ENCODE measurements around the gene WASHC4. TPM values are rescaled to one million over a fixed set of nuclear protein-coding genes. Genes with fewer than 3 reads are reported as not detected.

The WASHC4 gene
- total and polyA plus RNA-seq, 4 donors = 11.5 to 59.1 (median 32.6) TPM

GRCh38 chr12:105164068-105164467, 56.5 kb downstream of the WASHC4 start:
- H3K36me3 ChIP-seq (ENCODE audit: control insufficient read depth in 4 of 4, insufficient read depth in 3 of 4, low read depth in 1 of 4, low read length in 3 of 4) = peaks cover 6 to 54% (median 54%) of the 10 kb centered on the region in 4 donors
- no peak overlapping the region for H3K9ac ChIP-seq (ENCODE audit: low read depth in 1 of 2, low read length in 2 of 2)
- 93% methylated on average over 2 of the region's 2 CpGs for WGBS
- H3K9me3 ChIP-seq (ENCODE audit: control insufficient read depth in 4 of 4, low read length in 3 of 4) = no peaks in the 10 kb centered on the region
- no peaks in the 10 kb centered on the region for H3K27me3 ChIP-seq (ENCODE audit: control insufficient read depth in 4 of 4, insufficient read depth in 4 of 4, low read length in 3 of 4)
- DNase-seq (ENCODE audit: low spot score) = no peak
- no peak for TF ChIP-seq YY1 (IDR thresholded peaks at IDR 0.05)
- TF ChIP-seq RAD21 (IDR thresholded peaks at IDR 0.05) = no peak
- TF ChIP-seq, protein P1, sequence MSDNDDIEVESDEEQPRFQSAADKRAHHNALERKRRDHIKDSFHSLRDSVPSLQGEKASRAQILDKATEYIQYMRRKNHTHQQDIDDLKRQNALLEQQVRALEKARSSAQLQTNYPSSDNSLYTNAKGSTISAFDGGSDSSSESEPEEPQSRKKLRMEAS (IDR thresholded peaks at IDR 0.05) = no peak
- TF ChIP-seq GABPA (IDR thresholded peaks at IDR 0.05 in 1 of 2, conservative IDR thresholded peaks at IDR 0.05 in 1 of 2) = no peak
- TF ChIP-seq ZBTB33 (IDR thresholded peaks at IDR 0.05) = no peak
- TF ChIP-seq HNF4A (conservative IDR thresholded peaks at IDR 0.05) = no peak
- TF ChIP-seq HNF4G (IDR thresholded peaks at IDR 0.05) = no peak
- TF ChIP-seq ATF3 (IDR thresholded peaks at IDR 0.05) = no peak
- TF ChIP-seq, protein P2, sequence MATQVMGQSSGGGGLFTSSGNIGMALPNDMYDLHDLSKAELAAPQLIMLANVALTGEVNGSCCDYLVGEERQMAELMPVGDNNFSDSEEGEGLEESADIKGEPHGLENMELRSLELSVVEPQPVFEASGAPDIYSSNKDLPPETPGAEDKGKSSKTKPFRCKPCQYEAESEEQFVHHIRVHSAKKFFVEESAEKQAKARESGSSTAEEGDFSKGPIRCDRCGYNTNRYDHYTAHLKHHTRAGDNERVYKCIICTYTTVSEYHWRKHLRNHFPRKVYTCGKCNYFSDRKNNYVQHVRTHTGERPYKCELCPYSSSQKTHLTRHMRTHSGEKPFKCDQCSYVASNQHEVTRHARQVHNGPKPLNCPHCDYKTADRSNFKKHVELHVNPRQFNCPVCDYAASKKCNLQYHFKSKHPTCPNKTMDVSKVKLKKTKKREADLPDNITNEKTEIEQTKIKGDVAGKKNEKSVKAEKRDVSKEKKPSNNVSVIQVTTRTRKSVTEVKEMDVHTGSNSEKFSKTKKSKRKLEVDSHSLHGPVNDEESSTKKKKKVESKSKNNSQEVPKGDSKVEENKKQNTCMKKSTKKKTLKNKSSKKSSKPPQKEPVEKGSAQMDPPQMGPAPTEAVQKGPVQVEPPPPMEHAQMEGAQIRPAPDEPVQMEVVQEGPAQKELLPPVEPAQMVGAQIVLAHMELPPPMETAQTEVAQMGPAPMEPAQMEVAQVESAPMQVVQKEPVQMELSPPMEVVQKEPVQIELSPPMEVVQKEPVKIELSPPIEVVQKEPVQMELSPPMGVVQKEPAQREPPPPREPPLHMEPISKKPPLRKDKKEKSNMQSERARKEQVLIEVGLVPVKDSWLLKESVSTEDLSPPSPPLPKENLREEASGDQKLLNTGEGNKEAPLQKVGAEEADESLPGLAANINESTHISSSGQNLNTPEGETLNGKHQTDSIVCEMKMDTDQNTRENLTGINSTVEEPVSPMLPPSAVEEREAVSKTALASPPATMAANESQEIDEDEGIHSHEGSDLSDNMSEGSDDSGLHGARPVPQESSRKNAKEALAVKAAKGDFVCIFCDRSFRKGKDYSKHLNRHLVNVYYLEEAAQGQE (IDR thresholded peaks at IDR 0.05) = no peak
- no peak for TF ChIP-seq FOXA2 (IDR thresholded peaks at IDR 0.05)
- no peak for TF ChIP-seq EGR1 (IDR thresholded peaks at IDR 0.05; ENCODE audit: low read depth in 2 of 2)
- no peak for TF ChIP-seq FOXA1 (IDR thresholded peaks at IDR 0.05)
- no peak for TF ChIP-seq RXRA (IDR thresholded peaks at IDR 0.05)
- TF ChIP-seq JUND (IDR thresholded peaks at IDR 0.05) = no peak
- no peak for TF ChIP-seq SP1 (IDR thresholded peaks at IDR 0.05)
- TF ChIP-seq NR2F2 (IDR thresholded peaks at IDR 0.05) = no peak
- no peak for TF ChIP-seq TAF1 (conservative IDR thresholded peaks at IDR 0.05)
- no peak overlapping the region for H3K4me3 ChIP-seq (ENCODE audit: low read depth in 1 of 3, low read length in 3 of 3)
- H3K27ac ChIP-seq (ENCODE audit: low read depth in 1 of 2, low read length in 2 of 2) = no peak overlapping the region
- H3K4me1 ChIP-seq (ENCODE audit: control insufficient read depth in 4 of 4, insufficient read depth in 4 of 4, low read length in 3 of 4) = no peaks in the 10 kb centered on the region

GRCh38 chr12:105166736-105167135, 59.2 kb downstream of the WASHC4 start:
- no peak overlapping the region for H3K27ac ChIP-seq (ENCODE audit: low read depth in 1 of 2, low read length in 2 of 2)
- no peak overlapping the region for H3K9ac ChIP-seq (ENCODE audit: low read depth in 1 of 2, low read length in 2 of 2)
- H3K4me3 ChIP-seq (ENCODE audit: low read depth in 1 of 3, low read length in 3 of 3) = no peak overlapping the region
- no peaks in the 10 kb centered on the region for H3K27me3 ChIP-seq (ENCODE audit: control insufficient read depth in 4 of 4, insufficient read depth in 4 of 4, low read length in 3 of 4)
- DNase-seq (ENCODE audit: low spot score) = no peak
- no peaks in the 10 kb centered on the region for H3K4me1 ChIP-seq (ENCODE audit: control insufficient read depth in 4 of 4, insufficient read depth in 4 of 4, low read length in 3 of 4)
- H3K9me3 ChIP-seq (ENCODE audit: control insufficient read depth in 4 of 4, low read length in 3 of 4) = no peaks in the 10 kb centered on the region
- WGBS = 39% methylated on average over 1 of the region's 1 CpG
- TF ChIP-seq ATF3 (IDR thresholded peaks at IDR 0.05) (no peak), TAF1 (conservative IDR thresholded peaks at IDR 0.05) (no peak), JUND (IDR thresholded peaks at IDR 0.05) (no peak), RAD21 (IDR thresholded peaks at IDR 0.05) (peak in 1 of 2 donors; percentile 17)
- TF ChIP-seq, protein P2 (IDR thresholded peaks at IDR 0.05) = no peak
- peaks cover 5 to 56% (median 44%) of the 10 kb centered on the region in 4 donors for H3K36me3 ChIP-seq (ENCODE audit: control insufficient read depth in 4 of 4, insufficient read depth in 3 of 4, low read depth in 1 of 4, low read length in 3 of 4)
